Pancreas (tissue), 10 donors: ENCODE measurements around the gene TTC22. TPM values are rescaled to one million over a fixed set of nuclear protein-coding genes. Genes with fewer than 3 reads are reported as not detected.

Source experiments
- ATAC-seq, 4 donors: fragments of 200-7000 bp; cut with Tn5 transposase; one replicate each; pipeline versions ENCODE4 v1.8.0 to v1.9.1; 2020; ENCODE audit warnings: mild to moderate bottlenecking in 4 of 4, moderate library complexity in 4 of 4
- DNase-seq, 6 donors: peaks; one replicate each; pipeline ENCODE4 v3.0.0-alpha.2; 2020
- FAIRE-seq: peaks from 2 replicates; lab custom pipeline; 2012; peaks lifted over from hg19 to GRCh38; lab: Jason Lieb, UNC
- H3K27ac ChIP-seq, 4 donors: fragments of 200-600 bp; sonication (generic); 1 replicate in 3 of 4; 2 replicates in 1 of 4; pipeline versions ENCODE4 v1.5.0 to v1.8.0; 2020
- H3K27me3 ChIP-seq, 4 donors: fragments of 200-600 bp; one replicate each; pipeline ENCODE4 v1.8.0; 2021
- H3K36me3 ChIP-seq, 3 donors: fragments of 200-600 bp; sonication (generic) in 1 of 3; one replicate each; pipeline versions ENCODE4 v1.5.0 to v1.8.0; 2020 to 2021
- H3K4me1 ChIP-seq, 3 donors: fragments of 200-600 bp; one replicate each; pipeline ENCODE4 v1.8.0; 2021
- H3K4me3 ChIP-seq, 4 donors: fragments of 200-600 bp; sonication (generic) in 2 of 4; one replicate each; pipeline versions ENCODE4 v1.5.0 to v1.8.0; 2020 to 2021
- H3K9me3 ChIP-seq, 4 donors: fragments of 200-600 bp; one replicate each; pipeline ENCODE4 v1.8.0; 2021
- CTCF ChIP-seq, 4 donors: fragments of 200-600 bp; sonication (generic) in 3 of 4; IDR thresholded peaks; one replicate each; pipeline versions ENCODE4 v1.5.0 to v1.8.0; 2021; ENCODE audit warnings: antibody characterized with exemption in 4 of 4
- WGBS, 2 donors: extraction: QIAGEN DNeasy Blood & Tissue Kit; methylation state at CpG; one replicate each; pipeline ENCODE4 v1.1.7; 2013; 5-methylcytosine and 5-hydroxymethylcytosine counted together
- intact Hi-C, 3 donors: fragments of 100-400 bp; cut with DNase I; formaldehyde crosslinking; loops; one replicate each; pipeline versions ENCODE4 v1.11.1 to v1.14.2; 2022
- polyA plus RNA-seq, 2 donors: library from polyadenylated mRNA; stranded (reverse); fragments of 200-250 nt; gene quantifications; one replicate each; pipeline ENCODE4 v1.2.3, GENCODE V29; 2013
- total RNA-seq, 6 donors: library from RNA; stranded (reverse); fragmentation: NEBNext Ultra II Directional in 4 of 6; extraction: Animal tissue kit (Norgen Biotek cat#: 25700) in 4 of 6; gene quantifications; one replicate each; pipeline versions ENCODE4 v1.2.1 to v1.2.4, GENCODE V29; 2021 to 2023
- donor health status: healthy with polysubstance abuse.
- donor health status: DM: no; HTN: no; CAD: no; lungs with moderate emphysema.
- donor health status: DM: no; HTN: no; CAD: no.
- donor health status: control.
- donor health status: control.
- donor health status: Bipolar disorder and iron deficiency.
- donor health status: DM: yes; HTN: yes; CAD: no.
- donor health status: DM: no; HTN: no; CAD: no.
- donor health status: DM: no; HTN: no; CAD: no.
- donor health status: DM: yes; HTN: yes; CAD: no.

TTC22 gene
- total and polyA plus RNA-seq, 8 donors = 6.1 to 10.6 (median 7.1) TPM

DNA sequence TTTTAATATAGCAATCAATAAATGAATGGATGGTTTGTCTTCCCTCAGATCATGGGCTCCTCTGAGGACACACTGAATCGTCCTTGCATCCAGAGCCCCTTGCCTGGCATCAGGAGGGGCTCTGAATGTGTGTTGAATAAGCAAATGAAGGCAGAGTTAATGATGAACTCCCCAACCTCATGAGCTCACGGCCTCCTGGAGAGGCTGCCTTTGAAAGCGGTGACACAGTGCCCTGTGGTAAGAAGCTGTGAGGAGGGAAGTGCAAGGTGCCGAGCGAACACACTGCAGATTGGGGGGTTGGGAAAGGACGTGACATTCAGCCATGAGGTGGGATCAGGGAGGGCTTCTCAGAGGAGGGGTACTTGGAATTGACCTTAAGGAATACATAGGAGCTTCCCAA lies 33.6 kb downstream of the TTC22 start:
- DNase-seq = no peak
- H3K4me1 ChIP-seq = peaks cover 0 to 12% (median 10%) of the 10 kb centered on the region in 3 donors
- H3K27ac ChIP-seq = no peak overlapping the region
- no peaks in the 10 kb centered on the region for H3K9me3 ChIP-seq
- H3K27me3 ChIP-seq = no peaks in the 10 kb centered on the region
- intact Hi-C loops = no loop called here
- WGBS, 2 donors = 44 to 46% methylated on average over 6 of the region's 6 CpGs
- no peak overlapping the region for H3K4me3 ChIP-seq
- no peak for TF ChIP-seq CTCF (IDR thresholded peaks at IDR 0.05)
- ATAC-seq = no peak
- no peak for FAIRE-seq
- no peaks in the 10 kb centered on the region for H3K36me3 ChIP-seq

GRCh38 chr1:54766726-54767125 lies 34.4 kb downstream of the TTC22 start:
- H3K36me3 ChIP-seq = no peaks in the 10 kb centered on the region
- H3K4me3 ChIP-seq = no peak overlapping the region
- no peaks in the 10 kb centered on the region for H3K9me3 ChIP-seq
- WGBS, 2 donors = 24 to 31% methylated on average over 4 of the region's 4 CpGs
- no peak overlapping the region for H3K27ac ChIP-seq
- DNase-seq = no peak
- ATAC-seq = no peak
- no peak for TF ChIP-seq CTCF (IDR thresholded peaks at IDR 0.05)
- no peak for FAIRE-seq
- H3K4me1 ChIP-seq = peaks cover 0 to 12% (median 10%) of the 10 kb centered on the region in 3 donors
- H3K27me3 ChIP-seq = no peaks in the 10 kb centered on the region
- intact Hi-C loops = no loop called here

DNA sequence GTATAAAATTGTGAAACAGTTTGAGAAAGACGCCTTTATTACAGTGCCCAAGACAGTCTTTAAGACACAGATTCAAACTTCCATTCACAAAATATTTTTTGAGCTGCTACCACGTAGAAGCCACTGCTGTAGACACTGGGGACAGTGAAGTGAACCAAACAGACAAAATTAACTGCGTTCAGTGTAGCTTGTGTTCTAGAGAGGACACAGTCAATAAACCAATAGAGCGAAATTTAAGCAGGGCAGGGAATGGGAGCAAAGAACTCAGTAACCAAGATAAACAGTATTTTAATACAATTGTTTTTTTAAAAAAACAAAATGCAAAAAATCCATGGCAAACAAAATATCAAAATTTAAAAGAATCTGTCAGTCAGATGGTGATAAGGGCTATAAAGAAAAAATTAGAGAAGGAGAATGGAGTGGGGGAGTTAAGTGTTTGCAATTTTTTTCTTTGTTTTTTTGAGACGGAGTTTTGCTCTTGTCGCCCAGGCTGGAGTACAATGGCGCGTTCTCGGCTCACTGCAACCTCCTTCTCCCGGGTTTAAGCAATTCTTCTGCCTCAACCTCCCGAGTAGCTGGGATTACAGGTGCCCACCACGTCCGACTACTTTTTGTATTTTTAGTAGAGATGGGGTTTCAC lies 36.1 kb downstream of the TTC22 start:
- FAIRE-seq = no peak
- H3K4me3 ChIP-seq = peak overlapping the region in 2 of 4 donors; percentile 56 to 87
- no peaks in the 10 kb centered on the region for H3K27me3 ChIP-seq
- peaks cover 0 to 12% (median 10%) of the 10 kb centered on the region in 3 donors for H3K4me1 ChIP-seq
- intact Hi-C loops = no loop called here
- peak; percentile 7 to 30 (median 20) for ATAC-seq
- 48 to 55% methylated on average over 13 of the region's 13 CpGs for WGBS, 2 donors
- H3K36me3 ChIP-seq = no peaks in the 10 kb centered on the region
- H3K9me3 ChIP-seq = no peaks in the 10 kb centered on the region
- peak overlapping the region in 2 of 4 donors; percentile 46 to 55 for H3K27ac ChIP-seq
- no peak for DNase-seq
- TF ChIP-seq CTCF (IDR thresholded peaks at IDR 0.05) = no peak

DNA sequence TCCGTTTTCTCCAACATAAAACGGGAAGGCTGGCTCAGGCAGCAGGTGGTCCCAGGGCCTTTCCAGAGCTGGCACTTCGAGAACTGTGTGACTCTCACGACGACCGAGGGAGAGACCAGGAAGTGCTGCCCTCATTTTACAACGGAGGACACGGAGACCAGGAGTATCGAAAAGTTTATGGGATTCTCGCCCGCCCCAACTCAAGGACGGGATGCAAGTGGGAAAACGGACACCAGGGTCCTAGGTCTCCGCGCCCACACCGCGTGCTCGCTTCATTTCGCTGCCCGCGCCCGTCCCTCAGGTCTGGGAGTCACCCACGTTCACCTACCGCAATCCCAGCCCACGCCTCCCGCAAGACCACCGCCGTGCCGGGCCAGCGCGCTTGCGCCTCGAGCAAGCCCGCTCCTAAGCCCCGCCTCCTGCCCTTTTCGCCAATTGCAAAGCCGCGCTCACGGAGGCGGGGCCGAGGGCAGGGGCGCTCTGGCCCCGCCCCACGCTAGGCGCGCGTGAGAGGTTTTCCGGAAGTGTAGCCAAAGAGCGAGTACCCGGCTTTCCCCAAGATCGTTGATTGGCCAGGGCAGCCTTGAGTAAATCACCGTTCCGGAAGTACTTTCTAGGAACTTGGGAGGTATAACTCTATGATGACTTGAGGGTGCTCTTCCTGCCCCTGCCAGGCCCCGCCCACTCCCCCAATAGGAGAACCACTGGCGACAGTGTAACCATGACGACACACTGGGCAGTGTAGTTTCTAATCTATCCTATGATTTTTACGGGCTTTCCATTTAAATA lies 36.8 kb downstream of the TTC22 start, which contains the start of gene PARS2:
TSS of gene PARS2 (minus strand) at position 391 of the 789 bp plus-strand sequence. CDS start 5,362 bp downstream, outside the sequence.
- peaks cover 0 to 12% (median 10%) of the 10 kb centered on the region in 3 donors for H3K4me1 ChIP-seq
- H3K27ac ChIP-seq = peak within 1 kb of the TSS in 3 of 4 donors; percentile 22 to 55 (median 46)
- 0 to 1% methylated on average over 56 to 57 of the region's 57 CpGs for WGBS, 2 donors
- H3K36me3 ChIP-seq = no peaks in the 10 kb centered on the region
- intact Hi-C loops = no loop called here
- ATAC-seq (peak; percentile 97 to 100 (median 98)), FAIRE-seq (peak; percentile 99), DNase-seq (peak; percentile 96 to 98 (median 96))
- no peaks in the 10 kb centered on the region for H3K27me3 ChIP-seq
- no peaks in the 10 kb centered on the region for H3K9me3 ChIP-seq
- H3K4me3 ChIP-seq = peak within 1 kb of the TSS; percentile 46 to 87 (median 58)
- no peak for TF ChIP-seq CTCF (IDR thresholded peaks at IDR 0.05)
